AG10803 (cell line): Measurements from ENCODE around the gene ZC3H12C.
"Not testable (repeated sequence)": the region's sequence is repeated elsewhere in the genome, so short reads cannot be mapped to it uniquely, and the experiment has no call there.

Experiments
- DNase-seq: peaks from one replicate; pipeline ENCODE4 v3.0.0; 2010; ENCODE audit warnings: low read depth
- H3K4me3 ChIP-seq: 2 replicates; pipeline ENCODE4 v1.5.1; 2011; ENCODE audit warnings: mild to moderate bottlenecking, low read length, control low read depth
- TF ChIP-seq, protein P1 (sequence below): conservative IDR thresholded peaks from 2 replicates; pipeline ENCODE4 v1.5.1; 2011; ENCODE audit warnings: mild to moderate bottlenecking, low read length, control low read depth, inconsistent platforms

The ZC3H12C gene

DNA sequence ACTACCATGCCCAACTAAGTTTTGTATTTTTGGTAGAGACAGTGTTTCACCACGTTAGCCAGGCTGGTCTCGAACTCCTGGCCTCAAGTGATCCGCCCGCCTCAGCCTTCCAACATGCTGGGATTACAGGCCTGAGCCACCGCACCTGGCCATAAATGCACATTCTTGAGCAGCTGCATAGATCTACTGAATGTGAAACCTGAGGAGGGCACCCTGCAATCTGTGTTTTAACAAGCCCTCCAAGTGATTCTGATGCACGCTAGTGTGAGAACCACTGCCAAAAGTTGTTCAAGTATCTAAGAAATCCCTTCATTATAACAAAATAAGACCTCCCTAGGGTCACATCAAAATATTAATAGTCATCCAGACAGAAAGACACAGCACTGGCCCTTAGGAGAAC, 113.9 kb downstream of the ZC3H12C start:
- TF ChIP-seq, protein P1, sequence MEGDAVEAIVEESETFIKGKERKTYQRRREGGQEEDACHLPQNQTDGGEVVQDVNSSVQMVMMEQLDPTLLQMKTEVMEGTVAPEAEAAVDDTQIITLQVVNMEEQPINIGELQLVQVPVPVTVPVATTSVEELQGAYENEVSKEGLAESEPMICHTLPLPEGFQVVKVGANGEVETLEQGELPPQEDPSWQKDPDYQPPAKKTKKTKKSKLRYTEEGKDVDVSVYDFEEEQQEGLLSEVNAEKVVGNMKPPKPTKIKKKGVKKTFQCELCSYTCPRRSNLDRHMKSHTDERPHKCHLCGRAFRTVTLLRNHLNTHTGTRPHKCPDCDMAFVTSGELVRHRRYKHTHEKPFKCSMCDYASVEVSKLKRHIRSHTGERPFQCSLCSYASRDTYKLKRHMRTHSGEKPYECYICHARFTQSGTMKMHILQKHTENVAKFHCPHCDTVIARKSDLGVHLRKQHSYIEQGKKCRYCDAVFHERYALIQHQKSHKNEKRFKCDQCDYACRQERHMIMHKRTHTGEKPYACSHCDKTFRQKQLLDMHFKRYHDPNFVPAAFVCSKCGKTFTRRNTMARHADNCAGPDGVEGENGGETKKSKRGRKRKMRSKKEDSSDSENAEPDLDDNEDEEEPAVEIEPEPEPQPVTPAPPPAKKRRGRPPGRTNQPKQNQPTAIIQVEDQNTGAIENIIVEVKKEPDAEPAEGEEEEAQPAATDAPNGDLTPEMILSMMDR, result no peak
- no peak overlapping the region for H3K4me3 ChIP-seq
- DNase-seq, result no peak

DNA sequence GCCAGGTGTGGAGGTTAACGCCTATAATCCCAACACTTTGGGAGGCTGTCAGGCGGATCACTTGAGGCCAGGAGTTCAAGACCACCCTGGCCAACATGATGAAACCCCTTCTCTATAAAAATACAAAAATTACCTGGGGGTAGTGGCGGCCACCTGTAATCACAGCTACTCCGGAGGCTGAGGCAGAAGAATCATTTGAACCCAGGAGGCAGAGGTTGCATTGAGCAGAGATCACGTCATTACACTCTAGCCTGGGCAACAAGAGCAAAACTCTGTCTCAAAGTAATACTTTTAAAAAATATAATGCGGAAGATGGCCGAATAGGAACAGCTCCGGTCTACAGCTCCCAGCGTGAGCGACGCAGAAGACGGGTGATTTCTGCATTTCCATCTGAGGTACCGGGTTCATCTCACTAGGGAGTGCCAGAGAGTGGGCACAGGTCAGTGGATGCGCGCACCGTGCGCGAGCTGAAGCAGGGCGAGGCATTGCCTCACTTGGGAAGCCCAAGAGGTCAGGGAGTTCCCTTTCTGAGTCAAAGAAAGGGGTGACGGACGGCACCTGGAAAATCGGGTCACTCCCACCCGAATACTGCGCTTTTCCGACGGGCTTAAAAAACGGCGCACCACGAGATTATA, 115.6 kb downstream of the ZC3H12C start:
- DNase-seq, result not testable (repeated sequence)
- H3K4me3 ChIP-seq, result peak overlapping the region; percentile 38

DNA sequence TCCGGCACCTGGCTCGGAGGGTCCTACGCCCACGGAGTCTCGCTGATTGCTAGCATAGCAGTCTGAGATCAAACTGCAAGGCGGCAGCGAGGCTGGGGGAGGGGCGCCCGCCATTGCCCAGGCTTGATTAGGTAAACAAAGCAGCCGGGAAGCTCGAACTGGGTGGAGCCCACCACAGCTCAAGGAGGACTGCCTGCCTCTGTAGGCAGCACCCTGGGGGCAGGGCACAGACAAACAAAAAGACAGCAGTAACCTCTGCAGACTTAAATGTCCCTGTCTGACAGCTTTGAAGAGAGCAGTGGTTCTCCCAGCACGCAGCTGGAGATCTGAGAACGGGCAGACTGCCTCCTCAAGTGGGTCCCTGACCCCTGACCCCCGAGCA, 116.1 kb downstream of the ZC3H12C start:
- DNase-seq, result not testable (repeated sequence)
- H3K4me3 ChIP-seq, result peak overlapping the region; percentile 26; the same call in 1 of the 2 replicates

DNA sequence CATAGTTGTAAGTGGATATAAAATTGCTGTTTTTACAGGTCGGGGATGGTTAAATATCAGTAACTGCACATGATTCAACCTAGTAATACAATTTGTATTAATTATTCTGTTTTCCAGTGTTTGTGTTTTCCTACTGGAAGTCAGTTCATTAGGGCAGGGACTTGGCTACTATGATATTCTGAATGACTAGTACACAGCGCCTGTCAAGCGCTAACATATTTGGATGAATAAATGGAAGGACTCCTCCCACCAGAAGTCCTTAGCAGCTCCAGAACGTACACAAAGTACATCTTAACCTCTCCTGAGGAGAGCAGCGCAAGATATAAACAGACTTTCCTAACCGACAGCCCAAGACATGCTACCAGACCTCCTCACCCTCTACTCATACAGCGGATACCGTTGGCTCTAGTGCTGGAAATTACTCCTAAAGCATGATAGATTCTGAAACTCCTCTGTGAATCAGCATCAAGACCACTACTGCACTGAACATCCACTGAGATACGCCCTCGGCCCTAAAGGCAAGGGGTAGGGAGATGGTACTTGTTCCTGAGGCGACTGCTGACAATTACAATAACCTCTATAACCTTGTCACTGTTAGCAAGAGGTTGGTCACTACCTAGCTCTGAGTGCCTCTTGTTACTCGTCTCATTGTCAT, 124.2 kb downstream of the ZC3H12C start:
- H3K4me3 ChIP-seq, result no peak overlapping the region
- TF ChIP-seq, protein P1, result no peak

DNA sequence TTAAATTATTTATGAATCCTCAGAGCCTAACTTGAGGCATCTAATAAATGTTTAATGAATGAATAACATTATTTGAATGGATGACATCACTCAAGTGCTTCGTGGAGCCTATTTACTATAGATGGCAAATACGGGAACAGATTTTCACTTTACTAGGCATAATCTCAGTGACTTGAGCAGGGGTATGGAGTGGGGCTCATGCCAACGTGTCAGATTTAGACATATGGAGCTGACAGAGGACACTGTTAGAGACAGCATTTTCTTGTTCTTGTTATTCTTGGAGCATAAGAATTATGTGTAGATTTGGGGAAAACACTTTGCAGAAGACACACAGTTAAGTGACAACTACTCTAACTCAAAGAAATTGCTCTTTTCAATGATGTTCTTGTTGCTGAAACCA, 124.7 kb downstream of the ZC3H12C start:
- no peak for DNase-seq
- TF ChIP-seq, protein P1, result no peak
- no peak overlapping the region for H3K4me3 ChIP-seq

More for the DNA sequence above, 124.2 kb downstream of the ZC3H12C start:
- no peak for DNase-seq

DNA sequence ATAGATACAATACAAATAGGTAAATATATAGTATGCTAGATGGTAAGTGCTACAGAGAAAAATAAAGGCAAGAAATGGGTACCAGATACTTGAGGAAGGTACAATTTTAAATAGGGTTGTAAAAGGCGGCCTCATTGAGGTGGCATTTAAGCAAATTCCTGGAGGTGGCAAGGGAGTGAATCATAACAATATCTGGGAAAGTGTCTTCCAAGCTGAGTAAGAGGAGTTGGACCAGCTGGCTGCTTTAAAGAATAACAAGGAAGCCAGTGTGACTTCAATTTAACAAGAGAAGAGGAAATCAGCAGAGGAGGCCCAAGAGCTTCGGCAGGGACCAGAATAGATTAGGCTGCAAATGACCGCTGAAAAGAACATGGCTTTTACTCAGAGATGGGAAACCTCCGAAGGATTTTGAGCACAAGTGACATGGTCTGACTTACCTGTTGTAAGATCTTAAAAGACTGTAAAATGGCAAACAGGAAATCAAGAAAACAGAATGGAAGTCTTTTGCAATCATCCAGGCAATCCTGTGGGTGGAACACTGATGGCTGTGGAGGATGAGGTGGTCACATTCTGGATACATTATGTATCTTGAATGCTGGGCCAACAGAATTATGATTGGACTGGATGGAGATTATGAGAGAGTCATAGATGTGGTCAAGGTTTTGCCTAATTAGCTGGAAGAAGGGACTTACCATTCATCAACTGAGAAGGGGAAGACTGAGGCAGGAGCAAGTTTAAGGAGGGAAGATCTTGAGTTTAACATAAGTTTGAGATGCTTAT, 126.0 kb downstream of the ZC3H12C start:
- TF ChIP-seq, protein P1, result no peak
- DNase-seq, result peak; percentile 20
- H3K4me3 ChIP-seq, result no peak overlapping the region
